Colonic mucosa (tissue), 4 donors: ENCODE data around the gene EVA1A. TPM values are rescaled to one million over a fixed set of nuclear protein-coding genes. Genes with fewer than 3 reads are reported as not detected.
"Not testable (repeated sequence)": the region's sequence is repeated elsewhere in the genome, so short reads cannot be mapped to it uniquely, and the experiment has no call there.

Experiments
- DNase-seq: peaks from one replicate; pipeline ENCODE4 v3.0.0-alpha.2; 2020
- H3K27ac ChIP-seq: fragments of 200-600 bp; one replicate; pipeline ENCODE4 v1.8.0; 2021
- H3K27me3 ChIP-seq: fragments of 200-600 bp; one replicate; pipeline ENCODE4 v1.8.0; 2021
- H3K36me3 ChIP-seq: fragments of 200-600 bp; one replicate; pipeline ENCODE4 v1.8.0; 2021
- H3K4me1 ChIP-seq: fragments of 200-600 bp; one replicate; pipeline ENCODE4 v1.8.0; 2021; ENCODE audit warnings: mild to moderate bottlenecking
- H3K4me3 ChIP-seq: fragments of 200-600 bp; one replicate; pipeline ENCODE4 v1.8.0; 2021
- H3K9ac ChIP-seq, 2 donors: one replicate each; pipeline ENCODE4 v1.7.0; 2013; ENCODE audit warnings: control low read depth in 2 of 2, low read depth in 2 of 2, low read length in 2 of 2
- H3K9me3 ChIP-seq: fragments of 200-600 bp; one replicate; pipeline ENCODE4 v1.8.0; 2021
- CTCF ChIP-seq: fragments of 200-600 bp; IDR thresholded peaks from one replicate; pipeline ENCODE4 v1.8.0; 2022; ENCODE audit warnings: antibody characterized with exemption, mild to moderate bottlenecking
- intact Hi-C: fragments of 100-400 bp; cut with DNase I; formaldehyde crosslinking; loops from one replicate; pipeline ENCODE4 v1.14.1; 2022
- total RNA-seq, 2 donors: library from RNA; stranded (reverse); fragmentation: NEBNext Ultra II Directional in 1 of 2; extraction: Animal tissue kit (Norgen Biotek cat#: 25700) in 1 of 2; gene quantifications; one replicate each; pipeline ENCODE4 v1.2.1, GENCODE V29; 2021
- donor health status: healthy.
- donor health status: DM: no; HTN: no; CAD: no.
- donor health status: DM: no; HTN: no; CAD: no.

EVA1A gene
- total RNA-seq, 2 donors from 2014 or later = 0.25 to 0.77 TPM

GRCh38 chr2:75482398-75482797 lies 78.3 kb downstream of the EVA1A start:
- no peaks in the 10 kb centered on the region for H3K9me3 ChIP-seq
- intact Hi-C loops = no loop called here
- no peak for DNase-seq
- no peak for TF ChIP-seq CTCF
- no peaks in the 10 kb centered on the region for H3K27me3 ChIP-seq
- H3K4me1 ChIP-seq = no peaks in the 10 kb centered on the region
- H3K4me3 ChIP-seq = no peak overlapping the region
- no peak overlapping the region for H3K27ac ChIP-seq
- H3K9ac ChIP-seq = no peak overlapping the region
- H3K36me3 ChIP-seq = no peaks in the 10 kb centered on the region

- Histone ChIP-seq H3K9me3 (no peaks in the 10 kb centered on the region), H3K27me3 (no peaks in the 10 kb centered on the region), H3K4me3 (no peak overlapping the region), H3K4me1 (no peaks in the 10 kb centered on the region), H3K27ac (no peak overlapping the region), H3K36me3 (no peaks in the 10 kb centered on the region), H3K9ac (no peak overlapping the region)
- intact Hi-C loops = no loop called here
- no peak for TF ChIP-seq CTCF
- peak; percentile 20 for DNase-seq
Measured at GRCh38 chr2:75480971-75481836, 79.5 kb downstream of the EVA1A start.

- H3K9ac ChIP-seq, H3K9me3 ChIP-seq, H3K36me3 ChIP-seq, H3K4me1 ChIP-seq, H3K4me3 ChIP-seq, DNase-seq, intact Hi-C loops, H3K27ac ChIP-seq, H3K27me3 ChIP-seq: not testable (repeated sequence)
Measured at GRCh38 chr2:75477696-75478095, 83.0 kb downstream of the EVA1A start.

- intact Hi-C loops = no loop called here
- no peaks in the 10 kb centered on the region for H3K9me3 ChIP-seq
- no peaks in the 10 kb centered on the region for H3K36me3 ChIP-seq
- no peaks in the 10 kb centered on the region for H3K4me1 ChIP-seq
- no peak overlapping the region for H3K9ac ChIP-seq
- DNase-seq = no peak
- no peak overlapping the region for H3K4me3 ChIP-seq
- no peak overlapping the region for H3K27ac ChIP-seq
- no peak for TF ChIP-seq CTCF
- H3K27me3 ChIP-seq = no peaks in the 10 kb centered on the region
Measured at GRCh38 chr2:75476761-75477160, 84.0 kb downstream of the EVA1A start.

- H3K36me3 ChIP-seq = no peaks in the 10 kb centered on the region
- no peaks in the 10 kb centered on the region for H3K4me1 ChIP-seq
- H3K9ac ChIP-seq = no peak overlapping the region
- intact Hi-C loops = no loop called here
- no peak overlapping the region for H3K4me3 ChIP-seq
- no peak for TF ChIP-seq CTCF
- DNase-seq = no peak
- no peak overlapping the region for H3K27ac ChIP-seq
- H3K9me3 ChIP-seq = no peaks in the 10 kb centered on the region
- no peaks in the 10 kb centered on the region for H3K27me3 ChIP-seq
Measured at GRCh38 chr2:75475976-75476375, 84.8 kb downstream of the EVA1A start.

GRCh38 chr2:75475049-75475448 lies 85.7 kb downstream of the EVA1A start:
- H3K27ac ChIP-seq = no peak overlapping the region
- H3K27me3 ChIP-seq = no peaks in the 10 kb centered on the region
- intact Hi-C loops = no loop called here
- no peaks in the 10 kb centered on the region for H3K4me1 ChIP-seq
- H3K9me3 ChIP-seq = no peaks in the 10 kb centered on the region
- no peak for TF ChIP-seq CTCF
- H3K9ac ChIP-seq = no peak overlapping the region
- H3K4me3 ChIP-seq = no peak overlapping the region
- H3K36me3 ChIP-seq = no peaks in the 10 kb centered on the region
- DNase-seq = no peak
